PC-9 (cell line): Measurements from ENCODE around the gene PIP5K1B. TPM values are rescaled to one million over a fixed set of nuclear protein-coding genes. Genes with fewer than 3 reads are reported as not detected.

Source experiments
- BruUV-seq: library from RNA; stranded (reverse); fragments of 400-500 nt; replicated peaks from 2 replicates; lab custom pipeline; 2021; lab: Mats Ljungman, UMichigan
- CTCF ChIA-PET: fragments of 300-600 bp; sonication (Branson Sonifier 250); formaldehyde crosslinking; loops from one replicate; lab custom pipeline; 2022; ENCODE audit warnings: antibody characterized with exemption; lab: Charles Lee
- POLR2A ChIA-PET: fragments of 300-600 bp; sonication (Branson Sonifier 250); formaldehyde crosslinking; loops from one replicate; lab custom pipeline; 2022; ENCODE audit warnings: antibody characterized with exemption; ENCODE audit not compliant: unreplicated experiment; lab: Charles Lee
- DNase-seq, 2 experiments: peaks; one replicate each; pipeline versions ENCODE4 v3.0.0 to v3.0.0-alpha.2; 2015 to 2022; ENCODE audit warnings: mixed read lengths in 1 of 2
- H2AFZ ChIP-seq: fragments of 200-600 bp; sonication (generic); 2 replicates; pipeline ENCODE4 v1.8.1; 2017; ENCODE audit warnings: antibody characterized with exemption
- H3F3A ChIP-seq: fragments of 200-600 bp; sonication (generic); 2 replicates; pipeline ENCODE4 v1.8.1; 2017; ENCODE audit warnings: antibody characterized with exemption, mild to moderate bottlenecking, low read depth; ENCODE audit not compliant: insufficient read depth
- H3K27ac ChIP-seq: fragments of 200-600 bp; sonication (generic); 2 replicates; pipeline ENCODE4 v1.6.1; 2016; ENCODE audit warnings: mixed run types
- H3K27me3 ChIP-seq: fragments of 200-600 bp; sonication (generic); 2 replicates; pipeline ENCODE4 v1.6.1; 2016; ENCODE audit warnings: low read depth, mixed run types; ENCODE audit not compliant: insufficient read depth
- H3K36me3 ChIP-seq: fragments of 200-600 bp; sonication (generic); 2 replicates; pipeline ENCODE4 v1.6.1; 2016; ENCODE audit warnings: low read depth, mixed run types
- H3K4me1 ChIP-seq: fragments of 200-600 bp; sonication (generic); replicated peaks from 2 replicates; pipeline ENCODE4 v1.6.1; 2016; ENCODE audit warnings: mixed run types; ENCODE audit not compliant: insufficient read depth
- H3K4me2 ChIP-seq: fragments of 200-600 bp; sonication (generic); 2 replicates; pipeline ENCODE4 v1.6.1; 2017; ENCODE audit warnings: mixed run types
- H3K4me3 ChIP-seq: fragments of 200-600 bp; sonication (generic); 2 replicates; pipeline ENCODE4 v1.6.1; 2016; ENCODE audit warnings: mixed run types
- H3K79me2 ChIP-seq: fragments of 200-600 bp; sonication (generic); 2 replicates; pipeline ENCODE4 v1.6.1; 2017; ENCODE audit warnings: low read depth, mixed run types
- H3K9me2 ChIP-seq: fragments of 200-600 bp; sonication (generic); 2 replicates; pipeline ENCODE4 v1.8.1; 2017; ENCODE audit warnings: mild to moderate bottlenecking; ENCODE audit not compliant: insufficient read depth
- H3K9me3 ChIP-seq: fragments of 200-600 bp; sonication (generic); 2 replicates; pipeline ENCODE4 v1.8.1; 2016; ENCODE audit warnings: low read depth; ENCODE audit not compliant: insufficient read depth
- H4K20me1 ChIP-seq: fragments of 200-600 bp; sonication (generic); 2 replicates; pipeline ENCODE4 v1.8.1; 2017; ENCODE audit not compliant: insufficient read depth
- CTCF ChIP-seq: fragments of 200-600 bp; sonication (generic); conservative IDR thresholded peaks from 2 replicates; pipeline ENCODE4 v1.6.1; 2017; ENCODE audit warnings: mixed run types, antibody characterized with exemption, mild to moderate bottlenecking, moderate library complexity
- EZH2 ChIP-seq: fragments of 200-600 bp; sonication (generic); IDR thresholded peaks from 2 replicates; pipeline ENCODE4 v1.8.0; 2017; ENCODE audit warnings: antibody characterized with exemption, low read depth
- intact Hi-C: fragments of 100-400 bp; cut with micrococcal nuclease; formaldehyde crosslinking; loops from one replicate; pipeline ENCODE4 v1.10.0; 2022; ENCODE audit not compliant: unreplicated experiment
- total RNA-seq: library from RNA; stranded (reverse); gene quantifications from 2 replicates; pipeline ENCODE4 v1.2.3, GENCODE V29; 2021

Gene PIP5K1B
- total RNA-seq, 1 experiment from 2014 or later = not detected

GRCh38 chr9:68751556-68751955 lies 46.5 kb downstream of the PIP5K1B start:
- H3K27ac ChIP-seq = no peak overlapping the region
- H3K4me3 ChIP-seq = no peak overlapping the region
- CTCF ChIA-PET = no interaction called here
- H3K9me2 ChIP-seq = no peaks in the 10 kb centered on the region
- 0 out of 2 replicates have a peak, but pooled peaks cover 5% of the 10 kb centered on the region for H3K4me1 ChIP-seq
- H3K36me3 ChIP-seq = no peaks in the 10 kb centered on the region
- intact Hi-C loops = no loop called here
- BruUV-seq = no TSS peak
- no peaks in the 10 kb centered on the region for H3F3A ChIP-seq
- TF ChIP-seq CTCF (no peak), EZH2 (no peak)
- no peaks in the 10 kb centered on the region for H3K79me2 ChIP-seq
- no peaks in the 10 kb centered on the region for H4K20me1 ChIP-seq
- peaks cover 8% of the 10 kb centered on the region; the same call in 1 of the 2 replicates for H3K27me3 ChIP-seq
- H3K9me3 ChIP-seq = no peaks in the 10 kb centered on the region
- H3K4me2 ChIP-seq = no peak overlapping the region
- POLR2A ChIA-PET = no interaction called here
- H2AFZ ChIP-seq = no peak overlapping the region
- DNase-seq = no peak

- Histone ChIP-seq H3F3A (no peaks in the 10 kb centered on the region), H3K4me2 (no peak overlapping the region), H2AFZ (no peak overlapping the region), H3K9me2 (no peaks in the 10 kb centered on the region), H3K9me3 (no peaks in the 10 kb centered on the region), H3K36me3 (no peaks in the 10 kb centered on the region), H3K79me2 (no peaks in the 10 kb centered on the region), H3K27ac (no peak overlapping the region), H3K4me3 (no peak overlapping the region), H3K4me1 (0 out of 2 replicates have a peak, but pooled peaks cover 5% of the 10 kb centered on the region), H3K27me3 (peaks cover 16% of the 10 kb centered on the region; the same call in 1 of the 2 replicates), H4K20me1 (no peaks in the 10 kb centered on the region)
- DNase-seq = no peak
- intact Hi-C loops = no loop called here
- POLR2A ChIA-PET = no interaction called here
- CTCF ChIA-PET = no interaction called here
- BruUV-seq = no TSS peak
- TF ChIP-seq CTCF = no peak
- no peak for TF ChIP-seq EZH2
Observed at GRCh38 chr9:68755051-68755450, 50.0 kb downstream of the PIP5K1B start.

- Histone ChIP-seq H2AFZ (no peak overlapping the region), H4K20me1 (no peaks in the 10 kb centered on the region), H3K4me3 (no peak overlapping the region), H3K79me2 (no peaks in the 10 kb centered on the region), H3K36me3 (no peaks in the 10 kb centered on the region), H3K4me1 (no peaks in the 10 kb centered on the region), H3K4me2 (no peak overlapping the region), H3K27ac (no peak overlapping the region), H3F3A (no peaks in the 10 kb centered on the region), H3K27me3 (peaks cover 17% of the 10 kb centered on the region; the same call in 1 of the 2 replicates), H3K9me2 (no peaks in the 10 kb centered on the region), H3K9me3 (no peaks in the 10 kb centered on the region)
- intact Hi-C loops = no loop called here
- TF ChIP-seq CTCF = no peak
- no peak for TF ChIP-seq EZH2
- CTCF ChIA-PET = no interaction called here
- POLR2A ChIA-PET = no interaction called here
- DNase-seq = no peak
- BruUV-seq = no TSS peak
Observed at GRCh38 chr9:68755752-68756151, 50.7 kb downstream of the PIP5K1B start.
